Right hindlimb (tissue), 1 donor: ENCODE measurements around the gene SEMA5A.
"Not testable (repeated sequence)": the region's sequence is repeated elsewhere in the genome, so short reads cannot be mapped to it uniquely, and the experiment has no call there.

Source experiments
- DNase-seq: peaks from one replicate; pipeline ENCODE4 v3.0.0-alpha.2; 2018

SEMA5A gene

DNA sequence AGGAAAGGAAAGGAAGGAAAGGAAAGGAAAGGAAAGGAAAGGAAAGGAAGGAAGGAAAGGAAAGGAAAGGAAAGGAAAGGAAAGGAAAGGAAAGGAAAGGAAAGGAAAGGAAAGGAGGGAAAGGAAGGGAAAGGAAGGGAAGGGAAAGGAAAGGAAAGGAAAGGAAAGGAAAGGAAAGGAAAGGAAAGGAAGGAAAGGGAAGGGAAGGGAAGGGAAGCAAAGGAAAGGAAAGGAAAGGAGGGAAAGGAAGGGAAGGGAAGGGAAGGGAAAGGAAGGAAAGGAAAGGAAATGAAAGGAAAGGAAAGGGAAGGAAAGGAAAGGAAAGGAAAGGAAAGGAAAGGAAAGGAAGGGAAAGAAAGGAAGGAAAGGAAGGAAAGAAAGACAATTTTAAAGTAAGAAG is 192.8 kb downstream of the SEMA5A start:
- DNase-seq: not testable (repeated sequence)

DNA sequence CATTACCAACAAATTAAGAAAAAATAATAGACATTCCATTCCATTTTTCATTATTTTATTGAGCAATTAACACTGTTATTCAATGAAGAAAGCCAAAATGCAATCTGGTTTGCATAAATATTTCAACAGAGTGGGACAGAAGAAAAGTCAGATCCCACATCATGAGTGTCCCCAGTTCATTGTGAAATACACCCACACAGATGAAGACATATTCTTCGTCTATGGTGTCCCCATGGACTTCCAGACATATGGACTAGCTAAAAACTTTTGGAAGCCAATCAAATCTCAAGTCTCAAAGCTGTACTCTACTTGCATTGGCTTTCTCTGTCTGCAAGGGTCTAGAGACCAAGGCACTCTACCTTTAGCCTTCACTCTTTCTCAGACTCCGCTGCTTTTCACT is 194.3 kb downstream of the SEMA5A start:
- DNase-seq: no peak

DNA sequence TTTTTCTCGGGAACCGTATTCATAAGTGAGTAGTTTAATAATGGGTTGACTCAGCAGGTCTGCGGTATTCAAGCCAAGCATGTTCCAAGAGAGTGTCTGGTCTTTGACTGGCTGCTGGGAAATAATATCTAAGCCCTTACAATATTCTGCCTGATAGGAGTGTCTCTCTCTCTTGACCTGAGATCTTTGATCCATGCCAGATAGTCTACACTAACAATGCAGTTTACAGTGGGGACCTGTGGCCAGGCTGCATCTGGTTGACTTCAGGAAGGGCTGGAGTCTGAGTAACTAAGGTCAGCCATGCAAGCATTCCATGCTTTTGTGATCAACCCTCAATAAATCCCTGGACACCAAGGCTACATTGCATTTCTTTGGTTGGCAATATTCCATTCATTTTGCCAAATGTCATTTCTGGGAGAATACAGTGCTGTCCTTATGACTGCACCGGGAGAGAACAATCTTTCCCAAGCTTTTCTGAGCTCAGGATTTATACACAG is 195.5 kb downstream of the SEMA5A start:
- no peak for DNase-seq

DNA sequence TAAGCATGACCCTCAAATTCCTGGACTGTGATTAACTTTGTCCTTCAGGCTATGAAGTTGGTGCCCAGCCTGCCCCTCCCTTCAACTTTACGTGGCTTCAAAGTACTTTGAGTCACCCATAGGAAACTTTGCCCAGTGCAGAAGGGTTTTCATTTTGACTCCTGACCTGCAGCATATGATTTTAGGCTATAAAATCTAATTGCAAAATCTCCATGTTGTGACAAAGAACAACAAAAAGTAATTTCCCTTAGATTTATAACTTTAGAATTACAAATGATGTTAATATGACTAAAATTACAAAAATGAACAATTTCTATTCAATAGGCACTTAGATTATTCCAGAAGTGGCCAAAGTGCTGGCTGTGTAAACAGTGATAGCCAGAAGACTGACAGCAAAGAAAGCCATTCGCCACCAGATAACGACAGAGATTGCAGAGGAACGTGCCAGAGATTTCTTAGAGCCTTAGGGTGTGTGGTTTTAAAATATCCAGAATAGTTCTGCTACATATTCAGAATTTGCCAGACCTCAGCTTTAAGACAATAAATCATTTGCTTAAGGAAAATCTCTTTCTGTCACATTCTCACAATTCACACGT is 197.4 kb downstream of the SEMA5A start:
- DNase-seq: no peak

DNA sequence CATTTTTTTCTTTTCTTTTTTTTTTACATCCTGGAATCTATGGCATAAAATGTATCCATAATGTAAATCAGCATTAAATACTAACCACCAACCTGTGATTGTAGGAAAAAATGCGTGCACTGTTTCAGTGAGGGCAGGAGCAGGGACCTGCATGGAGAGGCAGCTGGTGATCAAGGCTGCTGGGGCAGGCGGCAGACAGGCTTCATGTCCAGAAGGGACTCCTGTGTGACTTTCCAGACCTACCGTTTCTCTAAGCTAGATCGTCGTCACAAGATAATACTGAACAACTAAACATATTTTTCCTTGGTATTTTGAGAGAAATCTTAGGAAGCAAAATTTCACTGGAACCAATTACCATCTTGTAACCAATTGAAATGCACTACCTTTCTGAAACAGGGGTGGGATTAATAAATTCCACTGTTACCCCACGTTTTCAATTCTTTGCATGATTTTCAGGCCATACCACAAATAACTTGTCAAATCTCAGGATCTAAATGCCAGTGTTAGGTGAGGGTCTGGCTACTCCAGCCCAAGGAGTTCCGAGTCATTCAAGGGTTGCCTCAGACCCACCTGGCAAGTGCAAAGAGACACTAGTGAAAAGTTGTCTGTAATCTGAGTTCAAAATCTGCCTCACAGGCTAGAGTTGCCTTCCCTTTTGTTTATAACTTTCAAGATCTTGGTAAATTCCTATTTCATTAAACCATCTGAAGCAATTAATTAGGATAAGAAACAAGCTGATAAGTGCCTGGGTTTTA is 198.2 kb downstream of the SEMA5A start:
- no peak for DNase-seq

DNA sequence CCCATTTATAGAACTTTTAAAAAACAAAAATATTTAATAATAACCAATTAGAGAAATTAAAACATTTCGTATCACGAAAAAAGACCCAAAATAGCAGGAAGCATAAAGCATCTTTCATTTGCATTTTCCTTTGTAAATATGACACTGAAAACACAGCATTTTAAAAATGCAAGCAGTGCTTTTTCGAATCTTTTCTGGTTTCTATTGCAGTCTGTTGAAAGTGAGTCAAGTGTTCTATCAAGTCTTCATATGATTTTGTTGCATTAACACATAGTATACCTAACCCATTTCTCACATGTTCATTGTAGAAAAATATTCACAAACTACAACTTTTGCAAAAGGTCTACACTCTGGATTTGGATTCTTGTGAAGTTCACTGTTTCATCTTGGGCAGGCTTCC is 198.8 kb downstream of the SEMA5A start:
- no peak for DNase-seq

DNA sequence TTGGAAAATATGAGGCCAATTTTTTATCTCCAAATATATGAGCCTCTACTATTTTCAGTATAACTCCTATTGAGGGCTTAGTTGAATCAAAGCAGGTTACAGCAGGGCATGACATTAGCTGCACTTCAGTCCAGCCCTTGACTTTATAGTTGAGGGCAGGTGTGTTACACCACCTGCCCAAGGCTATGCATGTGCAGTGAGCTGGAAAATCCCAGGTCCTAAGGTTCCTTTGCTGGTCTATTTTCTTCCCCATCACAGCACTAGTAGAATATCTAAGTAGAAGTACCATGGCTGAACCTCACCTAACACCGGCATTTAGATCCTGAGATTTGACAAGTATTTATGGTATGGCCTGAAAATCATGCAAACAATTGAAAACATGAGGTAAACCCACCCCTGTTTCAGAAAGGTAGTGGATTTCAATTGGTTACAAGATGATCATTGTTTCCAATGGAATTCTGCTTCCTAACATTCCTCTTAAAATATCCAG is 201.1 kb downstream of the SEMA5A start:
- no peak for DNase-seq

DNA sequence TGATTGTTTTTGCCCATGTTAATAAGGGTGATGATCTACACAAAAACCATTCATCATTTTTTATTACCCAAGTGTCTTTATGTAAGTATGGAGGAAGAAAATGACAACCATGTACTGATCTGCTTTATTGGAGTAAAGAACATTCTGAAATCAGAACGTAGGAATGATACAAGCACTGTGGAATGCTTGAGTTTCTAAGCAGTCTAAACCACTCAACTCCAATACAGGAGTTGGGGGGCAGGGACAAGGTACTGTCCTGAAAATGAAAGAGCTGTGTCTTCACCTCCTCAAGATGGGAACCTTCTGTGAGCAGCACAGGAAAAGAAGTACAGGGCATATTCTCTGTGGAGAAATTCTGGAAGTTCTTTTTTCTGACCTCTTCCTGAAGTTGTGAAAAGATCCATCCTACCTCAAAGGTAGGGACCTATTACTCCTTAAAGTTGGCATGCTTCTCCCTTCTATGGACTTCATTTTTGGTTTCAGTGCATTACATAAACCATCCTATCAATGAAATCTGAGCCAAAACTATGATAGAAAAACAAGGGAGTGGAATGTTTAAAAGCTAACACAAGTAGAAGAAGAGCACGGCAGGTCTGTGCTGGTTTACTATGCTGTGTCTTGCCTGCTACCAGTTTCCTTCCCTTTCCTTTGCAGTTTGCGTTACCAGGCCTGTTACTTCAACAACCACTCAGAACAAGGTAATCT is 202.6 kb downstream of the SEMA5A start:
- DNase-seq: no peak

DNA sequence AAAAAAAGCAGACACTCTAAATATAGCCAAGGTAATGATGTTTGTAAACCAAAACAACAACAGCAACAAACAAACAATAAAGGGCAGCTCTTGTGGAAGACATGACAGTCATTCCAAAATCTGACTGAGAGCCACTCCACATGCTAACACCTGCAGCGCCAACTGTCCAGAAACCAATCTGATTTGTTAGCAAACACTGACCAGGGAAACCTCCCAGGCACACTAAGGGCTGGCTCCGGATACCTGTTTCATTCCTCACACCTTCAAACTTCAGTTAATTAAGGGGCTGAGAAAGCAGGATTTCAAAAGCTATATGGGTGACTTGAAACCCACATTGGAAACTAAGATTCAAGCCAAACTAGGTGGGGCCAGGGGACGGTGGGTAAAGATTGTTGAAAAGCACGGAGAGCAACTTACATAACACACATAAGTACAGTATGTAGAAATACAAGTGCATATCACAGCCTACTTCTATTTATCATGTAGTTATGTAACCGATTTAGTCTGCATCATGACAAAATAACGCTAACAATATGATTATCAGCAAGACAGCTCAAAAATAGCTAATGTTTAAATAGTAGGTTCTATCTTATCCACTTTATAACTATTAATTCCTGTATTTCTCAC is 203.6 kb downstream of the SEMA5A start:
- DNase-seq: no peak

DNA sequence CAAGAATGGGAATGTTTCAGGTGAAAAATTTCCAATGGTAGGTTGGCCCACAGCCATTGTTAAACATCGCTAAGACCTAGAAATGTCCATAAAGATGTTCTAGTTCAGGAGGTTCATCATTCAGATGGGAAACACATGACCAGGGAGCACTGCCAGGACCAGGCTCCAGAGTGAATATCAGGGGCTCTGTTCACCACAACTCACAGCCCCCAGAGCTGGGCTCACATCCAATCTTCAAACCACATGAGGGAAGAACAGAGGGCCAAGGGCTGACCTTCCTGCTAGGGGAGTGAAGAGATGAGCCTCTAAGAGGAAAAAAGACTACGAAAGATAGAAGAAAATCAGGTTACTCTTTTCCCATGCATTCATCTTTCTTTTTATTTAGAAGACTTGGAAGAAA is 205.8 kb downstream of the SEMA5A start:
- DNase-seq: peak; percentile 54

DNA sequence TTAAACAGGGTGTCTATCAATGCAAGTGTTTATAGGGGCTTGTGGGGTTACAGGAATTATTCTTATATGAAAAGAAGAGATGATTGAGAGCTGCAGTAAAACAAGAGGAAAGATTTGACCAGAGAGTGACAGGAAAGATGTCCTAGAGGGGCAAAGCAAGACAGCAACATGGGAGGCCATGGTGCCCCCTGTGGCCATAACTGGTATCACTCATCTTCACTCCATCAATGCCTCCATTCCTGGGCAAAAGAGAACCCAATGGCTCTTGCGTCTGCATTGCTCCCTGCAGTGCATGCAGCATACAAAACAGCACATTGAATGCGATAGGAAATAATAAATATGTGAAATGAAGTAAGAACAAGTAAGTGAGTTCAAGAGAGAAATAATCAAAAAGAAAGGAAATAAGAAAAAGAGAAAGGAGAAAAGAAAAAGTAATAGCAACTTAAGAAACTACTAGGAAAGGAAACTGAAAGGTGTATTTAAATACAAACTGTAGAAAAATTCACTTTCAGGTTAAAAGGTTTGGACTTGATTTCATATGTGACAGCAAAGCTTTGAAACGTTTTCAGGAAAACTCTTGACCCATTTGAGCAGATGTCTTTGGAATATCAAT is 206.6 kb downstream of the SEMA5A start:
- DNase-seq: no peak

DNA sequence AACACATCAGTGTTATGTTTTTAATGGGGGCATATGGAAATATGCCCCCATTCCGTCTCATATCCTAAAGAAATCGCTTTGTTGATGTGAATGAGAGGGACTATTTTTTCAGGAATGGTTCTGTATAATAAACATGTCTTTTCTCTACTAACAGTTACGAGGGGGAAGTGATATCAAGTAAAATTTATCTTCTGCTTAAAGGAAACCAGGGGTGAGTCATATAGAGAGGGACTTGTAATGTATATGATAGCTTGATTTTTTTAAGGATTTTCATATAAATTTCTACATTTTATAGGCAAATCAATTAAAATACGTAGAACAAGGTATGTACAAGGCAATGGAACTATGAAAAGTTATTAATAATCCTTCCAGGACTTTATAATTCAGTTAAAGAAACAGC is 207.1 kb downstream of the SEMA5A start:
- DNase-seq: no peak

DNA sequence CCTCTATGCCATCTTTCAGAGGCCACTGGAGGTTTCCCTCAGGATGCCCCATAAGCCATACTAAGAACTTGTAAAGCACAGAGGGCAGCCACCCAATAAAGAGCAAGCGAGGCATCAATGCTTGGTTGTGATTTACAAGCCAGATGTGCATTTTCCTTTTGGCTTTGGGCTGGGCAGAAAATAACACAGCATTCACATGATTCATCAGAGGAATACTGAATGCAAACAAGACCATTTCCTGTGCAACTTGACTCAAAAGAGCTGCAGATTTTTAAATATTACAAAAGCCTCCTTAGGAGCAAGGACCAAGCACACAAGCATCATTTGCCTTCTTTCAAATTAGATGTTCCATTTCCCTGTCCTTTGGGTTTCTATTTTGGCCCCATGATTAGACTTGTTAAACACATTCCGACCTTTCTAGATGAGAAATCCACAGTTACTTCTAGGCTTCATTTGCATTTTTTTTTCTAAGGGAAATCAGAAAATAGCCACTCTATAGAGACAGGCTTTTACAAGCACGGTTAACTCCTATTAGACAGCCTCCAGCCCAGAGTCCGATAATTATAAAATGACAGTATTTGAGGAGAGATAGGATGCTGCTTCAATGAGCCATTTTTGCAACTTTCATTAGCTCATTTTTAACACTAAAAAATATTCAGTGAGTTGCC is 207.8 kb downstream of the SEMA5A start:
- no peak for DNase-seq

DNA sequence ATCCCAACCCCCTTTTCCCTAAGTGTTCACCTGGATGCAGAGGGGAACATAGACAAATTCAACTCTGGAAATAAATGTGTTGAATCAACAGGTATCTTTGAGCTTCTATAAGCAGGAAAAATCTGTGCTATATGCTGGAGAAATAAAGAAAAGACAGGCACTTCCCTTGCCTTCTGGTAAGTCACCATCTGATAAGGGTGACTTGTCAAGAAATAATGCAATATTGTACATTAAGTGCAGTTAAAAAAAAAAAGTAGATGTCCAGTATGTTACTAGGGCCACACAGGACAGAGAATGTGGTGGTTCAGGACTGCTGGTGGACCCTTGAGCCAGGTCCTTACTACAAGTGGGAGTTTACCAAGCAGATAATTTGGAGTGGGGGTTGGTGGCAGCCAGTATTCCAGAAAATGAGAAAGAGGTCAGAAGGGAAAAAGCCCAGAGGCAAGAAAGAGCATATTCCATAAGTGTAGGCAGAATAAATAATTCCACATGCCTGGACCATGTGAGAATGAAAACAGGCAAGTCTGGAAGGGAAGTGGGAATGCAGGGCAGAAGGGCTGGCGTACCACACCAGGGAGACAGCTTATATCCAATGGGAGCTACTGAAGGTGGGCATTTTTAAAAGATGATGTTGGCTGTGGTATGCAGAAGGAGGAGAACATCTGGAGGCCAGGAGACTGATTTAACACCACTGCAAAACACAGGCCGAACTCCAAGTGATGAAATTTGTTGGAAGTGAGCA is 209.9 kb downstream of the SEMA5A start:
- DNase-seq: no peak

DNA sequence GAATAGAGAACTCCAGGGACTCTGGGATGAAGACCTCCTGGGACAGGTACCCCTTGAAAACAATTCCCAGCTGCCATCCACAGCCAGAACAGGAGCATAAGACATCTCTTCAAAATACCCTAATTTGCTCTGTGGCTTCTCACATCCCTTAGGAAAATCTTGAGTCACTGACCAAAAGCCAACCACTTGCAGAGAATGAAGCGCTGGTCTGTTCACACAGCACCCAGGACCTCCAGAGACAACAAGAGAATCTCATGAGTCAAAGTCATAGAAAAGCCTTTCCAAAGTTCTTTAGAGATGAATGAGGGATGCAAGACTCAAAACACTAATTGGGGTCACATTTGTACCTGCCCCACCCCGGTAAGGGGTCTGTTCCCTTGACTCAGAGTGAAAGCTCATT is 210.6 kb downstream of the SEMA5A start:
- DNase-seq: no peak

DNA sequence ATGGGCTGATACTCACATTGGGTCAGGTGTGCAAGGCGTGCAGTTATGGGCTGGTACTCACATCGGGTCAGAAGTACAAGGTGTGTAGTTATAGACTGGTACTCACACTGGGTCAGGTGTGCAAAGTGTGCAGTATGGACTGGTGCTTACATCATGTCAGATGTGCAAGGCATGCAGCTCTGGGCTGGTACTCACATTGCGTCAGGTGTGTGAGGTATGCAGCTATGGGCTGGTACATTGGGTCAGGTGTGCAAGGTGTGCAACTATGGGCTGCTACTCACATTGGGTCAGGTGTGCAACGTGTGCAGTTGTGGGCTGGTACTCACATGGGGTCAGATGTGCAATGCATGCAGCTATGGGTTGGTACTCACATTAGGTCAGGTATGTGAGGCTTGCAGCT is 213.8 kb downstream of the SEMA5A start:
- DNase-seq: no peak

DNA sequence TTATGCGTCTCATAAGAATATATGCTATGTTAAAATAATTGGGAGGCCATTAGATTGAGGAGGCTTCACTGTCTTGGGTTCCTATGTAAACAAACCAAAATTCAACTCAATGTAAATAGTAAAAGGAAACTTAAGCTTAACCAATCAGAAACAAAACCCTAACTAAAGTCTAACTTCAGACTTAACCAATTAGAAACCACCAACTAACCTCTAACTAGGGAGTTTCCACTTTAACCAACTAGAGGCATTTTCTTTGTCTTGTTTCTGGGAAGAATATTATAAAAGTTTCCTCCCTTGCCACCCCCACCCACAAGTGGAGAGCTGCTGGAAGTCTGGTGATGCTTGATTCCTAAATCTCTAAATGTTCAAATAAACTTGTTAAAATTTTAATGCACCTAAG is 214.5 kb downstream of the SEMA5A start:
- DNase-seq: no peak

DNA sequence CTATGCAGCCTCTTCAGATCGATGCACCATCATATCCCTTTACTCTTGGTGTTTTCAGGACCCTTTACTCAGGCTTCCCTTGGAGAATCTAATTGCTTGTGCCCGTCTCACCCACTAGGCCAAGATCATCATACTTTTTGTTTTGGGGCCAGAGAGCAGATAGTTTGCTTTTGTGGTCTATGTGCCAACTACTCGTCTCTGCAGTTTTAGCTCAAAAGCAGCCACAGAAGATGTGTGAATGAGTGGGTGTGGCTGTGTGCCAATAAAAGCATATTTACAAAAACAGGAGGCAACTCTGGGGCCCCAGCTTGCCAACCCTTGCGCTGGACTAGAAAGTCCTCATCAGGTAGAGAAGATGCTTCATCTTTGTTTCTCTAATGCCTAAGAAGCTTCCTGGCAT is 216.8 kb downstream of the SEMA5A start:
- no peak for DNase-seq

DNA sequence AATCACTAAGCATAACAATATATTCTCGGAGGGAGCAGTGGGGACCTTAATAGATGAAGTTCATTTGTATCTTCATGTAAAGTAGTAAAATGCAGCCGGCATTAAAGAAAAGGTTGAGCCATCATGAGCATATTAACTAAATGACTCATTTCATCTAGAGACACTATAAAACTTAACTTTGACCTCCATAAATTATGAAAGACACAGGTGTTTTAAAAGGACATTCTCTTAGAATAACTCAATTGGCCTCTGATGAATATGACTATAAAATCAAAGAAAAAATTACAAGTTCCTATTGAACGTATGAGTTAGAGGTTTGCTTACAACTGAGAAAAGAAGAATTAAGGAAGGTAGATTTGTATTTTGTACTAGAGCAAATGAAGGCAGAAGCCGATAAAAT is 220.3 kb downstream of the SEMA5A start:
- no peak for DNase-seq

DNA sequence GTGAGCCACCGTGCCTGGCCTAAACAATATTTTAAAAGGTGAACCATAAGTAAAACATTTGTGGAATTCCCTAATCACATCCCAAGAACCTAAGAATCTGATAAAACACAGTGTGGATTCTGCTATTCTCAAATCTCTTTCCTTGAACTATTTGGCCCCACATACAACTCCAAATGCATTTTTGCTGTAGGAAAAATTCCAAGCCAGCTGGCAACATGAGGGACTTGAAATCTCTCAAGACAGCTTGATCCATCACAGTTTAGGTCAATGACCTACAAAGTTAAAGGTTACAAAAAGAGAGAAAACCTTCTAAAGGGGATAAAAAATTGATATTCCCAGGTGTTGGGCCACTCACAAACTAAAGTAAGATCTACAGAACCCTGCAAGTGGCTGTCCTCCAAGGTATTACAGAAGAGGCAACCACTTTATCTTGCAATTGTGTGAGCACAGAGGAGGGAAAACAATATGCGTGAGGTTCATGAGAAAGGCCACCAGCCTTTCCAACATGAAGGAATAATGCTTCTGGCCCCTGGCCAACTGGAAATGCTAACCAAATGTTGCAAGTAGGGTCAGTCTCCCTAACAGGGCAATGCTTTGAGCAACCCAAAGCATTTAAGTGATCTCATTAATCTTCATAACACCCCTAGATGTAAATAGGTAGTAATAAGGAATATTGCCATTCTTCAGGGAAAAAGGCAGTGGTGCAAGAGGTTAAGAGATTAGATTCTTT is 221.4 kb downstream of the SEMA5A start:
- no peak for DNase-seq

DNA sequence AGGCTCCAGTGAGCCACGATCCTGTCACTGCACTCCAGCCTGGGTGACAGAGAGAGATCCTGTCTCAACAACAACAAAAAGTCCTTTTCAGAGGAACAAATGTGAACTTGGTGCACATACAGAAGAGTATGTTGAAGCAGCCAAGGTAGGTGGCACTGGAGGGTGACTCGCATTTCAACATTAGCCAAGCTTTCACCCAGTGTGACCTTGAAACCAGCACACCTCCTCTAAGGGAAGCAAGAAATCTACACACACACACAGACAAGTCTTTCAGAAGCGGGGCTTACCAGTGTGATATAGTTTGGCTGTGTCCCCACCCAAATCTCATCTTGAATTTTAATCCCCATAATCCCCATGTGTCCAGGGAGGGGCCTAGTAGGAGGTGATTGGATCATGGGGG is 225.2 kb downstream of the SEMA5A start:
- no peak for DNase-seq
